ENCODE results near the gene ERCC6L2. TPM values are rescaled to one million over a fixed set of nuclear protein-coding genes. Genes with fewer than 3 reads are reported as not detected.

ERCC6L2 gene
- total and polyA plus RNA-seq, 2 of the 8 experiments (the other 6 are each of a cell fraction or from before 2014, with no cell fraction given), result 9.8 to 50.0 TPM

- Histone ChIP-seq H3K23me2 (ENCODE audit: low read depth, low read length) (peaks cover 6% of the 10 kb centered on the region), H3K4me3 (ENCODE audit: extremely low read depth in 1 of 4, insufficient read depth in 2 of 4, low read depth in 3 of 4, low read length in 4 of 4) (no peak overlapping the region), H3K18ac (ENCODE audit: extremely low read depth, low read length) (no peak overlapping the region), H3K14ac (ENCODE audit: insufficient read length) (no peak overlapping the region), H2BK120ac (replicated peaks; ENCODE audit: low read depth, low read length) (no peak overlapping the region), H3K36me3 (ENCODE audit: control insufficient read depth in 2 of 4, insufficient read depth in 4 of 4, low read length in 3 of 4) (no peaks in the 10 kb centered on the region), H3K4ac (replicated peaks; ENCODE audit: insufficient read length, low read depth, low read length) (no peak overlapping the region), H3K79me2 (ENCODE audit: control insufficient read depth in 1 of 2, insufficient read depth in 2 of 2, low read length in 2 of 2) (peaks cover 0 to 12% of the 10 kb centered on the region in 2 experiments; a peak in 3 of 4 replicates), H2BK5ac (ENCODE audit: low read depth, low read length) (no peak overlapping the region), H3K23ac (ENCODE audit: insufficient read length) (no peak overlapping the region), H3K9ac (replicated peaks in 1 of 4; ENCODE audit: extremely low read depth in 1 of 4, low read depth in 3 of 4, low read length in 3 of 4) (no peak overlapping the region), H3K79me1 (ENCODE audit: low read depth, low read length) (no peaks in the 10 kb centered on the region), H3K56ac (replicated peaks; ENCODE audit: insufficient read length, low read depth, low read length) (no peak overlapping the region), H2BK12ac (ENCODE audit: low read depth, low read length) (no peak overlapping the region), H2AK5ac (ENCODE audit: low read depth, low read length) (no peak overlapping the region), H2AFZ (ENCODE audit: low read length) (no peak overlapping the region), H3K27me3 (replicated peaks in 1 of 4; ENCODE audit: control insufficient read depth in 3 of 4, extremely low read depth in 1 of 4, insufficient read depth in 3 of 4, low read length in 3 of 4) (no peaks in the 10 kb centered on the region), H3K4me1 (replicated peaks in 1 of 4; ENCODE audit: control insufficient read depth in 3 of 4, insufficient read depth in 4 of 4, low read length in 3 of 4) (peaks cover 0 to 4% (median 0%) of the 10 kb centered on the region in 4 experiments; a peak in 3 of 7 replicates), H4K91ac (replicated peaks; ENCODE audit: insufficient read length, low read length) (no peak overlapping the region), H3K4me2 (ENCODE audit: insufficient read depth in 1 of 2, low read depth in 2 of 2, low read length in 2 of 2) (no peak overlapping the region), H2BK15ac (ENCODE audit: low read length) (no peak overlapping the region), H3K27ac (ENCODE audit: low read depth, low read length) (no peak overlapping the region), H4K8ac (ENCODE audit: extremely low read depth, insufficient read depth, low read length) (no peak overlapping the region), H3K9me3 (ENCODE audit: insufficient read depth in 2 of 2, low read depth in 1 of 2, low read length in 1 of 2) (no peaks in the 10 kb centered on the region), H2BK20ac (ENCODE audit: low read length) (no peak overlapping the region), H4K20me1 (replicated peaks in 1 of 2; ENCODE audit: control insufficient read depth in 1 of 2, insufficient read depth in 2 of 2, low read length in 2 of 2) (no peaks in the 10 kb centered on the region), H4K5ac (ENCODE audit: insufficient read length, low read depth, low read length) (no peak overlapping the region)
- no peak for TF ChIP-seq NANOG (IDR thresholded peaks at IDR 0.05; ENCODE audit: insufficient read depth, low read depth, low read length, poor library complexity, severe bottlenecking)
- no peak for TF ChIP-seq HDAC6 (IDR thresholded peaks at IDR 0.05; ENCODE audit: low read depth, low read length)
- no peak for TF ChIP-seq CHD1 (IDR thresholded peaks at IDR 0.05; ENCODE audit: low read depth, low read length)
- TF ChIP-seq BACH1 (IDR thresholded peaks at IDR 0.05; ENCODE audit: low read length), result no peak
- TF ChIP-seq GABPA (IDR thresholded peaks at IDR 0.05; ENCODE audit: borderline replicate concordance, insufficient read depth, low read length), result no peak
- no peak for TF ChIP-seq SP2 (IDR thresholded peaks at IDR 0.05; ENCODE audit: low read length)
- DNase-seq (ENCODE audit: low read depth in 1 of 2, low spot score in 2 of 2) (no peak), FAIRE-seq (no peak)
- ChIA-PET POLR2A (ENCODE audit: partially characterized antibody) (interaction anchor here (0.7 kb wide), 1 partner anchor 12 kb away, joined by 3 read pairs; no protein-coding TSS in a partner anchor), CTCF (ENCODE audit: partially characterized antibody) (interaction anchor here (0.9 to 1.0 kb wide), 2 partner anchors 124 to 209 kb away, joined by 4 read pairs; no protein-coding TSS in a partner anchor)
- WGBS, 2 experiments (ENCODE audit: extremely low coverage in 1 of 2, insufficient coverage in 1 of 2, insufficient read length in 1 of 2, insufficient replicate concordance in 2 of 2, low coverage in 1 of 2, low lambda C conversion rate in 2 of 2, missing lambda C conversion rate in 1 of 2), result 91% methylated on average over 1 of the region's 1 CpG; no CpG with 5 or more reads in 1 of the 2 experiments
These were observed 5.1 kb upstream of the ERCC6L2 start for GRCh38 chr9:95870352-95870751.
